GM20000 (cell line): ENCODE results near the gene C2orf66.

ENCODE experiments used
- DNase-seq: peaks from one replicate; pipeline ENCODE4 v3.0.0; 2012; ENCODE audit warnings: low spot score
- TF ChIP-seq, protein P1 (sequence below): IDR thresholded peaks from 2 replicates; pipeline ENCODE4 v1.5.1; 2012; ENCODE audit warnings: mild to moderate bottlenecking, control low read depth; ENCODE audit errors: extremely low read depth, missing control alignments

C2orf66 gene

GRCh38 chr2:196845371-196845770, 36.2 kb upstream of the C2orf66 start:
- DNase-seq = no peak
- TF ChIP-seq, protein P1, sequence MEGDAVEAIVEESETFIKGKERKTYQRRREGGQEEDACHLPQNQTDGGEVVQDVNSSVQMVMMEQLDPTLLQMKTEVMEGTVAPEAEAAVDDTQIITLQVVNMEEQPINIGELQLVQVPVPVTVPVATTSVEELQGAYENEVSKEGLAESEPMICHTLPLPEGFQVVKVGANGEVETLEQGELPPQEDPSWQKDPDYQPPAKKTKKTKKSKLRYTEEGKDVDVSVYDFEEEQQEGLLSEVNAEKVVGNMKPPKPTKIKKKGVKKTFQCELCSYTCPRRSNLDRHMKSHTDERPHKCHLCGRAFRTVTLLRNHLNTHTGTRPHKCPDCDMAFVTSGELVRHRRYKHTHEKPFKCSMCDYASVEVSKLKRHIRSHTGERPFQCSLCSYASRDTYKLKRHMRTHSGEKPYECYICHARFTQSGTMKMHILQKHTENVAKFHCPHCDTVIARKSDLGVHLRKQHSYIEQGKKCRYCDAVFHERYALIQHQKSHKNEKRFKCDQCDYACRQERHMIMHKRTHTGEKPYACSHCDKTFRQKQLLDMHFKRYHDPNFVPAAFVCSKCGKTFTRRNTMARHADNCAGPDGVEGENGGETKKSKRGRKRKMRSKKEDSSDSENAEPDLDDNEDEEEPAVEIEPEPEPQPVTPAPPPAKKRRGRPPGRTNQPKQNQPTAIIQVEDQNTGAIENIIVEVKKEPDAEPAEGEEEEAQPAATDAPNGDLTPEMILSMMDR = no peak

DNA sequence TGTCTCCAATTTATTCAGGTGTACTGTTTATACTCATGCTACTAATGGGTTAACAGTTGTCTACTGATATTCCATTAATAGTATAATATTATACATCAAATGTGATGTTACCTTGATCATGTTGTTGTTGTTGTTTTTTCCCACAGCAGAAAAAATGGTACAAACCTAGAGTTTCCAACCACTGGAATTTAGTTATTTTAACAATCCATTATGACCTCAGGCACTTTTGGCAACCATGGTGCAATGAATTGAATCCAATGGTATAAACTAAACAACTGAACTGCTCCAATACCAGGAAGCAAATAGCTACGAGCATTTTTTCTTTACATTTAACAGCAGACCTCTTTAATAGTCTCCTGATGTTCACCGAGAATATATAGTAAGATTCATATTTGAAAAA, 31.0 kb upstream of the C2orf66 start:
- DNase-seq = no peak
- TF ChIP-seq, protein P1 = no peak

DNA sequence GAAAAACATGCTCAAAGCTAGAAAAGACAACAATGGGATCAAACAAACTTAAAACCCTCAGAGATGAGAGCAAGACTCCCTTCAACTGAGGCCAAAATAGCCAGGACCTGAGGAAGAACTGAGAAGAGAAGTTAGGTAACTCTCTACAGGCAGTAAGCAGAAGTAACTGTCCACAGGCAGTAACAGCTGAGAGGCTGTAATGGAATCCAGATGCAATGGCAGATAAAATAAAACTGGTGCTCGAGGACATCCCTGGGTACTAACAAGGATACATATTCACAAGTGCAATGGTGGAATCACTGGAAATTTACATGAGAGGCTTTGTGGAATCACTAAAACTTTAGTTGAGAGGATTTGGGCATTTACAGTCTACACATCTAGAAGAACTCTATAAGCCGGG, 30.4 kb upstream of the C2orf66 start:
- TF ChIP-seq, protein P1 = no peak
- no peak for DNase-seq

GRCh38 chr2:196836440-196836839, 27.3 kb upstream of the C2orf66 start:
- TF ChIP-seq, protein P1 = no peak

GRCh38 chr2:196830701-196831100, 21.5 kb upstream of the C2orf66 start:
- TF ChIP-seq, protein P1 = no peak
- DNase-seq = no peak

More at GRCh38 chr2:196836440-196836839, 27.3 kb upstream of the C2orf66 start:
- DNase-seq = no peak

DNA sequence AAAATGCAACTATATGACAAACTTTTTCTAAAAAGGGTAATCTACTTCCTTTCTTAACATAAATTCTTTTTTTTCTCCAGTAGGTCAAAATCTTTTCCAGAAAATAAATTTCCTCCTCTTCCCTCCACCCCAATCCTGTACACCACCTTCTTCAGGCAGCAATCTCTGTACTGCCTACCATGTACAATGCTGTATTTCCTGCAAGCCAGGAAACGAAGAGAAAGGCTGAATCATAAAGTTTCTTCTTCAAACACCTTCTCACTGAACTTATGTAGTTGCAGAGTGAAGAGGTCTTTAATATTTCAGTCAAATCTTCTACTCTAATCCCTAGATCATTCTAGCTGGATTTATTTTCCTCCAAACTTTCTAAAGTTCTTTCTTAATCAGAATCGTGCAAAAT, 18.2 kb upstream of the C2orf66 start:
- TF ChIP-seq, protein P1 = no peak
- DNase-seq = no peak

DNA sequence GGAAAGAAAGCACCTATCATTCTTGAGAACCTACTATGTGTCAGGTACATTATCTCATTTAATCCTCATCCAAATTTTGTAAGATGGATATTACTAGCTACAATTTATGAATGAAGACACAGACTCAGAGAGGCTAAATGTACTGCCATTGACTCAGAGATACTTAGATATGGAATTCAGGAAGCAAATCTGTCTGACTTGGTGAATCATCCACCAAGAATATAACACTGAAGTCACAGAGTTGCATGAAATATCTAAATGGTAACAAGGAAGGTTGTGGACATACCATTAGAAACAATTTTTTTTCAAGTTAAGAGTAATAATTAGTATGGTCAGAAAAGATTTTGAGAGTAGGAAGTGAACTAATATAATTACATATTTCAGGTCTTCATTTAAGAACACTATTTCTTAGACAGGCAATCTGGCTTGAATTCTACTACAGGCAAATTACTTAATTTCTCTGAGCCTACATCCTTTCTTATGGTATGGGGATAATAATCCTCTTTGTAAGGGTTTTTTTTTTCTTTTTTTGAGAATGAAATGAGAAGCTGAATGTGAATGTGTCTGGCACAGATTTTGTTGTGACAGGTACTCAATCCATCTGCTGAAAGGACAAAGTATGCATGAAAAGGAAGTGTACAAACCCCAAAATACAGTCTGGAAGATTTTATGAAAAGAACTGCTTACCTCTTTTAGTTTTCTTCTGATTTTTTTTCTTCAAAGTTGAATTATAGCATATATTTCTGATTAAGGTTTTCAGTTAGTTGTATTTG, 14.8 kb upstream of the C2orf66 start:
- no peak for DNase-seq

More for the DNA sequence above, 14.8 kb upstream of the C2orf66 start:
- TF ChIP-seq, protein P1 = no peak
